Measurements from ENCODE around the gene MRPS35. TPM values are rescaled to one million over a fixed set of nuclear protein-coding genes. Genes with fewer than 3 reads are reported as not detected.

Gene MRPS35
- total and polyA plus RNA-seq, 10 donors, result 20.5 to 40.8 (median 28.5) TPM

DNA sequence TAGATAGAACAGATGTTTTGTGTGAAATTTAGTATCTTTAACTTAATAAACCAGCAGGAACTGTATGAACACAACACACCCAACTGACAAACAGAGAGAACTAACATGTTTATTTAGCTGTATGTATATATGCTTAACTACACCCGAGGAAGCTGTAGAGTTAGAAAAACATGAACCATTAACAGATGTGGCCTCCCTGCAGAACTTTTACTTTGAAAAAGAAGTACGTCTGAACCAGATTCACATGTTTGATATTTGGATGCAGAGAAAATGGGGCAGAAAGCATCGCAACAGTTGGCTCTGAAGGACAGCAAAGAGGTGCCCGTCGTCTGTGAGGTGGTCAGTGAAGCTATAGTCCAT lies 14.4 kb upstream of the MRPS35 start, which contains the start of gene REP15:
Gene REP15, plus strand, starts transcription at position 155 of the 360 bp plus-strand sequence. Its CDS starts 116 bp downstream, at position 271.
- H3K9me3 ChIP-seq, result no peaks in the 10 kb centered on the region
- 77 to 90% (median 84%) methylated on average over 5 of the region's 5 CpGs for WGBS, 5 donors
- H3K27ac ChIP-seq, result no peak within 1 kb of the TSS
- TF ChIP-seq, protein P1, sequence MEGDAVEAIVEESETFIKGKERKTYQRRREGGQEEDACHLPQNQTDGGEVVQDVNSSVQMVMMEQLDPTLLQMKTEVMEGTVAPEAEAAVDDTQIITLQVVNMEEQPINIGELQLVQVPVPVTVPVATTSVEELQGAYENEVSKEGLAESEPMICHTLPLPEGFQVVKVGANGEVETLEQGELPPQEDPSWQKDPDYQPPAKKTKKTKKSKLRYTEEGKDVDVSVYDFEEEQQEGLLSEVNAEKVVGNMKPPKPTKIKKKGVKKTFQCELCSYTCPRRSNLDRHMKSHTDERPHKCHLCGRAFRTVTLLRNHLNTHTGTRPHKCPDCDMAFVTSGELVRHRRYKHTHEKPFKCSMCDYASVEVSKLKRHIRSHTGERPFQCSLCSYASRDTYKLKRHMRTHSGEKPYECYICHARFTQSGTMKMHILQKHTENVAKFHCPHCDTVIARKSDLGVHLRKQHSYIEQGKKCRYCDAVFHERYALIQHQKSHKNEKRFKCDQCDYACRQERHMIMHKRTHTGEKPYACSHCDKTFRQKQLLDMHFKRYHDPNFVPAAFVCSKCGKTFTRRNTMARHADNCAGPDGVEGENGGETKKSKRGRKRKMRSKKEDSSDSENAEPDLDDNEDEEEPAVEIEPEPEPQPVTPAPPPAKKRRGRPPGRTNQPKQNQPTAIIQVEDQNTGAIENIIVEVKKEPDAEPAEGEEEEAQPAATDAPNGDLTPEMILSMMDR (IDR thresholded peaks at IDR 0.05 in 8 of 11, conservative IDR thresholded peaks at IDR 0.05 in 3 of 11), result no peak
- TF ChIP-seq POLR2AphosphoS5 (IDR thresholded peaks at IDR 0.05), result no peak
- no peak for TF ChIP-seq POLR2A (IDR thresholded peaks at IDR 0.05)
- no peak within 1 kb of the TSS for H3K4me3 ChIP-seq
- intact Hi-C loops (cut with DNase I; ENCODE audit: low total_unique reads), result no loop called here
- H3K4me1 ChIP-seq, result no peaks in the 10 kb centered on the region
- H3K27me3 ChIP-seq (replicated peaks in 1 of 7), result no peaks in the 10 kb centered on the region
- DNase-seq, result no peak
- peaks cover 0 to 58% (median 31%) of the 10 kb centered on the region in 6 donors for H3K36me3 ChIP-seq

DNA sequence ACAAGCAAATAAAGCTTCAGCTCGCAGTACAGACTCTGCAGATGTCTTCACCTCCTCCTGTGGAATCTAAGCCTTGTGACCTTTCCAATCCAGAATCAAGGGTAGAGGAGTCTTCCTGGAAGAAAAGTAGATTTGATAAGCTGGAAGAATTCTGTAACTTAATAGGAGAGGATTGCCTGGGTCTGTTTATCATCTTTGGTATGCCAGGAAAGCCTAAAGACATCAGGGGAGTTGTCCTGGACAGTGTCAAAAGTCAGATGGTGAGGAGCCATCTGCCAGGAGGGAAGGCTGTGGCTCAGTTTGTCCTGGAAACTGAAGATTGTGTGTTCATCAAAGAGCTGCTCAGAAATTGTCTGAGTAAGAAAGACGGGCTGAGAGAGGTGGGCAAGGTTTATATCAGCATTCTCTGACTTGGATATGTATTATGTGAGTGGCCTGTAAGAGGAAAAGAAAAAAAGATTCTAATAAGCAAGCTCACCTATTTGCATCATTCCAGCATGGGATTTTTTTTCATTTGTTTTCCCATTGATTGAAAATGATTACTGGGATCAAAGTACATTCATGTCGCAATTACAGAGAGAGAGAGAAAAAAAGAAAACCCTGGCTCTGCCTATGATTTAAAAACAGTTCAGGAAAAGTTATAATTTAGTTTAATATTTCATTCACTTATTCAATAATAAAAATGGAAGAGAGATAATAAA lies 13.6 kb upstream of the MRPS35 start:
- Histone ChIP-seq H3K36me3 (peaks cover 0 to 50% (median 26%) of the 10 kb centered on the region in 6 donors), H3K27ac (no peak overlapping the region), H3K4me3 (no peak overlapping the region), H3K27me3 (replicated peaks in 1 of 7) (no peaks in the 10 kb centered on the region), H3K4me1 (no peaks in the 10 kb centered on the region), H3K9me3 (no peaks in the 10 kb centered on the region)
- WGBS, 5 donors, result 82 to 93% (median 89%) methylated on average over 3 of the region's 3 CpGs
- DNase-seq, result no peak
- TF ChIP-seq POLR2A (IDR thresholded peaks at IDR 0.05) (no peak), POLR2AphosphoS5 (IDR thresholded peaks at IDR 0.05) (no peak)
- TF ChIP-seq, protein P1 (IDR thresholded peaks at IDR 0.05 in 8 of 11, conservative IDR thresholded peaks at IDR 0.05 in 3 of 11), result no peak
- intact Hi-C loops (cut with DNase I; ENCODE audit: low total_unique reads), result no loop called here

DNA sequence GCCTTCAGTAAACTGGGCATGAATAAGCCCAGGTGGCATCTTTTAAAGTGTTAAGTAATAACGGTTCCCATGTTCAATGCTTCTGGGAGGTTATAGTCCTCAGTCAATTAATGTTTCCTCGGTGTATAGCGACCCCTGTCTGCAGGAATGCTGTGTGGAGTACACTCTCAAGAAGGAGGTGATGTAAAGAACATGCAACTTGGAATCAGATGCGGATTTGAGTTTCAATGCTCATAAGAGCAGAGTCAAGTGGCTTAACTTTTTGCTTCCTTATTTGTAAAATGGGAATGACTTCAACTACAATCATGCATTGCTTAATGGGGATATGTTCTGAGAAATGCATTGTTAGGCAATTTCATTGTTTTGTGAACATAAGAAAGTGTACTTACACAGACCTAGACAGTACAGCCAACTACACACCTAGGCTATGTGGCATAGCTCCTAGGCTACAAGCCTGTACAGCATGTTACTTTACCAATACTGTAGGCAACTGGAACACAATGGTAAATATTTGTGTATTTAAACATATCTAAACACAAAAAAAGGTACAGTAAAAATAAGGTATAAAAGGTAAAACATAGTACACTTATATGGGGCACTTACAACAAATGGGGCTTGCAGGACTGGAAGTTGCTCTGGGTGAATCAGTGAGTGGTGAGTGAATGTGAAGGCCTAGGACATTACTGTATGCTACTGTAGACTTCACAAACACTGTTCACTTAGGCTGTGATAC lies 6.7 kb upstream of the MRPS35 start:
- H3K9me3 ChIP-seq, result no peaks in the 10 kb centered on the region
- H3K27ac ChIP-seq, result no peak overlapping the region
- no peak for TF ChIP-seq POLR2A (IDR thresholded peaks at IDR 0.05)
- TF ChIP-seq, protein P1 (IDR thresholded peaks at IDR 0.05 in 8 of 11, conservative IDR thresholded peaks at IDR 0.05 in 3 of 11), result peak; percentile 30 to 85 (median 74)
- 2 to 15% (median 7%) methylated on average over 4 of the region's 4 CpGs for WGBS, 5 donors
- no peak for DNase-seq
- peaks cover 0 to 10% (median 3%) of the 10 kb centered on the region in 6 donors for H3K4me1 ChIP-seq
- H3K4me3 ChIP-seq, result no peak overlapping the region
- intact Hi-C loops (cut with DNase I; ENCODE audit: low total_unique reads), result no loop called here
- no peaks in the 10 kb centered on the region for H3K27me3 ChIP-seq (replicated peaks in 1 of 7)
- H3K36me3 ChIP-seq, result no peaks in the 10 kb centered on the region

DNA sequence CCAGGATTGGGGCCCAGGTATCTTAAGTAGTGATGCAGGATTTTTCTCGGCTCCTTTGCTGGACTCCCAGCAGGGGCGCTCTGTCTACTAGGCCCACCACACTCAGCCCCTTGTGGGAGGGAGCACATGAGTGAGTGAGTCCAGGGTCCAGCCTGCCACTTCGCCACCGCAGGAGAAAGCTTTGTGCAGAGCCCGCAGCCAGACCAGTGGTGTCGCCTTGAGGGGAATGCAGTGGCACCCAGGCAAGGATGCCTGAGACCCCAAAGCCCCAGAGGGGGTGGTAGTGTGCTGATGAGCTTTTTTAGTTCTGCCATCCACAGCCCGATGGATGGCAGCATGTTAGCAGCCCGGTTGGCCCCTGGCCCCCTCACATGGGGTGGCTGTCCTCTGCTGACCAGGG lies 5.4 kb upstream of the MRPS35 start:
- no peak overlapping the region for H3K4me3 ChIP-seq
- peaks cover 0 to 15% (median 7%) of the 10 kb centered on the region in 6 donors for H3K4me1 ChIP-seq
- no peaks in the 10 kb centered on the region for H3K27me3 ChIP-seq (replicated peaks in 1 of 7)
- TF ChIP-seq POLR2AphosphoS5 (IDR thresholded peaks at IDR 0.05) (no peak), POLR2A (IDR thresholded peaks at IDR 0.05) (no peak)
- TF ChIP-seq, protein P1 (IDR thresholded peaks at IDR 0.05 in 8 of 11, conservative IDR thresholded peaks at IDR 0.05 in 3 of 11), result no peak
- intact Hi-C loops (cut with DNase I; ENCODE audit: low total_unique reads), result no loop called here
- no peaks in the 10 kb centered on the region for H3K9me3 ChIP-seq
- 87 to 96% (median 91%) methylated on average over 8 of the region's 8 CpGs for whole genome bisulfite sequencing, 5 donors
- no peaks in the 10 kb centered on the region for H3K36me3 ChIP-seq
- H3K27ac ChIP-seq, result no peak overlapping the region
- no peak for DNase-seq
